HFFc6 (cell line): ENCODE data around the gene ACSL3. TPM values are rescaled to one million over a fixed set of nuclear protein-coding genes. Genes with fewer than 3 reads are reported as not detected.

Experiments used
- DNase-seq: peaks from one replicate; pipeline ENCODE4 v3.0.0-alpha.2; 2018
- H3K27ac Mint-ChIP-seq: 2 replicates; pipeline ENCODE4 v1.8.0; 2020; ENCODE audit warnings: mild to moderate bottlenecking, mixed read lengths
- H3K27me3 Mint-ChIP-seq: 2 replicates; pipeline ENCODE4 v1.8.0; 2021; ENCODE audit warnings: mild to moderate bottlenecking, moderate library complexity, mixed read lengths; ENCODE audit not compliant: insufficient read depth
- H3K36me3 Mint-ChIP-seq: 2 replicates; pipeline ENCODE4 v1.8.0; 2021; ENCODE audit warnings: low read depth, mixed read lengths
- H3K4me1 Mint-ChIP-seq: 2 replicates; pipeline ENCODE4 v1.8.0; 2020; ENCODE audit warnings: low read depth, mixed read lengths
- H3K4me3 Mint-ChIP-seq: 2 replicates; pipeline ENCODE4 v1.8.0; 2020; ENCODE audit warnings: mild to moderate bottlenecking, moderate library complexity, mixed read lengths
- H3K9me3 Mint-ChIP-seq: 2 replicates; pipeline ENCODE4 v1.8.0; 2020; ENCODE audit warnings: mild to moderate bottlenecking, mixed read lengths
- CTCF ChIP-seq: fragments of 200-600 bp; sonication (generic); IDR thresholded peaks from 2 replicates; pipeline ENCODE4 v1.5.0; 2021; ENCODE audit warnings: antibody characterized with exemption, mild to moderate bottlenecking
- total RNA-seq, 6 experiments: library from RNA; stranded (reverse); fragmentation: NEBNext Ultra II Directional; extraction: Animal tissue kit (Norgen Biotek cat#: 25700); gene quantifications; 2 replicates in 1 of 6; 3 replicates in 5 of 6; pipeline ENCODE4 v1.2.3, GENCODE V29; 2021

The ACSL3 gene
- total RNA-seq, 6 experiments from 2014 or later, result 64.5 to 119 (median 87.8) TPM

- Mint-ChIP-seq H3K27me3 (no peaks in the 10 kb centered on the region), H3K36me3 (no peaks in the 10 kb centered on the region)
These were observed 10.5 kb downstream of the ACSL3 start for GRCh38 chr2:222871291-222871690.

GRCh38 chr2:222872551-222872950, 11.7 kb downstream of the ACSL3 start:
- Mint-ChIP-seq H3K4me1 (peaks cover 19% of the 10 kb centered on the region), H3K27ac (no peak overlapping the region), H3K4me3 (no peak overlapping the region), H3K36me3 (no peaks in the 10 kb centered on the region), H3K9me3 (no peaks in the 10 kb centered on the region), H3K27me3 (no peaks in the 10 kb centered on the region)
- DNase-seq, result no peak
- TF ChIP-seq CTCF, result no peak

More at GRCh38 chr2:222871291-222871690, 10.5 kb downstream of the ACSL3 start:
- TF ChIP-seq CTCF, result no peak
- H3K4me1 Mint-ChIP-seq, result peaks cover 8% of the 10 kb centered on the region
- H3K27ac Mint-ChIP-seq, result no peak overlapping the region
- H3K4me3 Mint-ChIP-seq, result no peak overlapping the region
- H3K9me3 Mint-ChIP-seq, result no peaks in the 10 kb centered on the region
- DNase-seq, result no peak

GRCh38 chr2:222875482-222875881, 14.6 kb downstream of the ACSL3 start:
- H3K4me3 Mint-ChIP-seq, result no peak overlapping the region
- no peaks in the 10 kb centered on the region; the same call in none of the 2 replicates for H3K27me3 Mint-ChIP-seq
- no peaks in the 10 kb centered on the region for H3K9me3 Mint-ChIP-seq
- TF ChIP-seq CTCF, result no peak
- no peaks in the 10 kb centered on the region for H3K36me3 Mint-ChIP-seq
- H3K27ac Mint-ChIP-seq, result no peak overlapping the region
- DNase-seq, result no peak
- peaks cover 46% of the 10 kb centered on the region for H3K4me1 Mint-ChIP-seq

GRCh38 chr2:222876947-222877346, 16.1 kb downstream of the ACSL3 start:
- Mint-ChIP-seq H3K4me1 (peaks cover 46% of the 10 kb centered on the region), H3K4me3 (no peak overlapping the region), H3K27me3 (no peaks in the 10 kb centered on the region; the same call in none of the 2 replicates), H3K9me3 (no peaks in the 10 kb centered on the region), H3K36me3 (no peaks in the 10 kb centered on the region), H3K27ac (no peak overlapping the region; the same call in 1 of the 2 replicates)
- DNase-seq, result no peak
- no peak for TF ChIP-seq CTCF

GRCh38 chr2:222877556-222878300, 16.9 kb downstream of the ACSL3 start:
- no peak for TF ChIP-seq CTCF
- Mint-ChIP-seq H3K4me3 (no peak overlapping the region), H3K9me3 (no peaks in the 10 kb centered on the region), H3K4me1 (peaks cover 46% of the 10 kb centered on the region), H3K27me3 (no peaks in the 10 kb centered on the region; the same call in none of the 2 replicates), H3K36me3 (no peaks in the 10 kb centered on the region), H3K27ac (0 out of 2 replicates have a peak overlapping the region, but pooled peaks have one; percentile 18)
- no peak for DNase-seq
